ENCODE results near the gene C6orf89. TPM values are rescaled to one million over a fixed set of nuclear protein-coding genes. Genes with fewer than 3 reads are reported as not detected.

Gene C6orf89
- total and polyA plus RNA-seq, 2 of the 13 experiments (the other 11 are each of a cell fraction or from before 2014, with no cell fraction given) = 22.1 to 32.2 TPM

DNA sequence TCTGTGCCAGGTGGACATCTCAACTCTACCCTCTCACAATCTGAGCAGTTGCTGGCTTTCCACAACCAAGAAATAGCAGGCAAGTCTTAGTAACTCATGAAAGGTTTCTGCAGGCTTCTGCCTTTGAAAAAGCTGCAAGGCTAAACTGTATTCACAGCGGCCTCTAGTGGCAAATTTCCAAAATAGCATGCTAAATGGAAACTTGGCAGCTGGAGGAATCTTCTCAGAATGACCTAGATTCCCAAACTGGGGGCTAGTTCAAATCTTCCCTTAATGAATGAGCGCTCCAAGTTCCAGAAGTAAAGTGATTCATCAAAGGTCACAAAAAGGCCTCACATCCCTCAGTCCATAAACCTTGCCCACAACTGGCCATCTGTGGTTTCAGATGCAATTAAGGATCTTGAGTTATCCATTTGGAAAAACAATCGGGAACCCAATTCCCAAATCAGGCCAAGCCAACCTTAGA, 34.6 kb upstream of the C6orf89 start (continued):
- TF ChIP-seq MEIS1 (CRISPR knock-in tag; IDR thresholded peaks at IDR 0.05; ENCODE audit: borderline replicate concordance) = 0 out of 2 replicates have a peak, but pooled peaks have one; percentile 42
- TF ChIP-seq, protein P1, sequence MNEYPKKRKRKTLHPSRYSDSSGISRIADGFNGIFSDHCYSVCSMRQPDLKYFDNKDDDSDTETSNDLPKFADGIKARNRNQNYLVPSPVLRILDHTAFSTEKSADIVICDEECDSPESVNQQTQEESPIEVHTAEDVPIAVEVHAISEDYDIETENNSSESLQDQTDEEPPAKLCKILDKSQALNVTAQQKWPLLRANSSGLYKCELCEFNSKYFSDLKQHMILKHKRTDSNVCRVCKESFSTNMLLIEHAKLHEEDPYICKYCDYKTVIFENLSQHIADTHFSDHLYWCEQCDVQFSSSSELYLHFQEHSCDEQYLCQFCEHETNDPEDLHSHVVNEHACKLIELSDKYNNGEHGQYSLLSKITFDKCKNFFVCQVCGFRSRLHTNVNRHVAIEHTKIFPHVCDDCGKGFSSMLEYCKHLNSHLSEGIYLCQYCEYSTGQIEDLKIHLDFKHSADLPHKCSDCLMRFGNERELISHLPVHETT (CRISPR knock-in tag; conservative IDR thresholded peaks at IDR 0.05) = no peak
- TF ChIP-seq POLR2AphosphoS2 (IDR thresholded peaks at IDR 0.05; ENCODE audit: low read depth, low read length) = no peak
- TF ChIP-seq, protein P2, sequence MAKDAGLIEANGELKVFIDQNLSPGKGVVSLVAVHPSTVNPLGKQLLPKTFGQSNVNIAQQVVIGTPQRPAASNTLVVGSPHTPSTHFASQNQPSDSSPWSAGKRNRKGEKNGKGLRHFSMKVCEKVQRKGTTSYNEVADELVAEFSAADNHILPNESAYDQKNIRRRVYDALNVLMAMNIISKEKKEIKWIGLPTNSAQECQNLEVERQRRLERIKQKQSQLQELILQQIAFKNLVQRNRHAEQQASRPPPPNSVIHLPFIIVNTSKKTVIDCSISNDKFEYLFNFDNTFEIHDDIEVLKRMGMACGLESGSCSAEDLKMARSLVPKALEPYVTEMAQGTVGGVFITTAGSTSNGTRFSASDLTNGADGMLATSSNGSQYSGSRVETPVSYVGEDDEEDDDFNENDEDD (CRISPR knock-in tag; IDR thresholded peaks at IDR 0.05; ENCODE audit: borderline replicate concordance) = no peak
- 0 out of 2 replicates have a peak, but pooled peaks have one; percentile 14 for TF ChIP-seq GATAD2A (CRISPR knock-in tag; IDR thresholded peaks at IDR 0.05)
- TF ChIP-seq ZNF746 (CRISPR knock-in tag; IDR thresholded peaks at IDR 0.05) = no peak
- peak; percentile 100 for TF ChIP-seq ZNF230 (CRISPR knock-in tag; IDR thresholded peaks at IDR 0.05)
- no peak for TF ChIP-seq ZNF780A (CRISPR knock-in tag; IDR thresholded peaks at IDR 0.05)
- 0 out of 2 replicates have a peak, but pooled peaks have one; percentile 6 for TF ChIP-seq SOX5 (CRISPR knock-in tag; IDR thresholded peaks at IDR 0.05; ENCODE audit: borderline replicate concordance)
- TF ChIP-seq, protein P3, sequence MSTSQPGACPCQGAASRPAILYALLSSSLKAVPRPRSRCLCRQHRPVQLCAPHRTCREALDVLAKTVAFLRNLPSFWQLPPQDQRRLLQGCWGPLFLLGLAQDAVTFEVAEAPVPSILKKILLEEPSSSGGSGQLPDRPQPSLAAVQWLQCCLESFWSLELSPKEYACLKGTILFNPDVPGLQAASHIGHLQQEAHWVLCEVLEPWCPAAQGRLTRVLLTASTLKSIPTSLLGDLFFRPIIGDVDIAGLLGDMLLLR (CRISPR knock-in tag; IDR thresholded peaks at IDR 0.05) = no peak
- 0 out of 2 replicates have a peak, but pooled peaks have one; percentile 17 for TF ChIP-seq ZFP90 (CRISPR knock-in tag; IDR thresholded peaks at IDR 0.05; ENCODE audit: borderline replicate concordance)
- TF ChIP-seq ZSCAN20 (CRISPR knock-in tag; IDR thresholded peaks at IDR 0.05; ENCODE audit: borderline replicate concordance) = no peak
- no peak for TF ChIP-seq MYNN (CRISPR knock-in tag; IDR thresholded peaks at IDR 0.05; ENCODE audit: low read depth)
- TF ChIP-seq ZBTB3 (CRISPR knock-in tag; IDR thresholded peaks at IDR 0.05; ENCODE audit: borderline replicate concordance, low read depth) = no peak
- peak; percentile 2 for TF ChIP-seq RBM22 (optimal IDR thresholded peaks at IDR 0.05; ENCODE audit: low read length)
- TF ChIP-seq, protein P4, sequence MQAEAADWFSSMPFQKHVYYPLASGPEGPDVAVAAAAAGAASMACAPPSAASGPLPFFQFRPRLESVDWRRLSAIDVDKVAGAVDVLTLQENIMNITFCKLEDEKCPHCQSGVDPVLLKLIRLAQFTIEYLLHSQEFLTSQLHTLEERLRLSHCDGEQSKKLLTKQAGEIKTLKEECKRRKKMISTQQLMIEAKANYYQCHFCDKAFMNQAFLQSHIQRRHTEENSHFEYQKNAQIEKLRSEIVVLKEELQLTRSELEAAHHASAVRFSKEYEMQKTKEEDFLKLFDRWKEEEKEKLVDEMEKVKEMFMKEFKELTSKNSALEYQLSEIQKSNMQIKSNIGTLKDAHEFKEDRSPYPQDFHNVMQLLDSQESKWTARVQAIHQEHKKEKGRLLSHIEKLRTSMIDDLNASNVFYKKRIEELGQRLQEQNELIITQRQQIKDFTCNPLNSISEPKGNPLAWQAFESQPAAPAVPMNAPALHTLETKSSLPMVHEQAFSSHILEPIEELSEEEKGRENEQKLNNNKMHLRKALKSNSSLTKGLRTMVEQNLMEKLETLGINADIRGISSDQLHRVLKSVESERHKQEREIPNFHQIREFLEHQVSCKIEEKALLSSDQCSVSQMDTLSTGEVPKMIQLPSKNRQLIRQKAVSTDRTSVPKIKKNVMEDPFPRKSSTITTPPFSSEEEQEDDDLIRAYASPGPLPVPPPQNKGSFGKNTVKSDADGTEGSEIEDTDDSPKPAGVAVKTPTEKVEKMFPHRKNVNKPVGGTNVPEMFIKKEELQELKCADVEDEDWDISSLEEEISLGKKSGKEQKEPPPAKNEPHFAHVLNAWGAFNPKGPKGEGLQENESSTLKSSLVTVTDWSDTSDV (CRISPR knock-in tag; IDR thresholded peaks at IDR 0.05) = no peak
- no peak for TF ChIP-seq ZFY (CRISPR knock-in tag; IDR thresholded peaks at IDR 0.05)
- TF ChIP-seq U2AF2 (IDR thresholded peaks at IDR 0.05; ENCODE audit: low read depth, low read length) = no peak
- TF ChIP-seq STAG1 (CRISPR knock-in tag; IDR thresholded peaks at IDR 0.05) = peak; percentile 94
- TF ChIP-seq ZMYM2 (CRISPR knock-in tag; IDR thresholded peaks at IDR 0.05) = no peak
- TF ChIP-seq ZNF3 (CRISPR knock-in tag; IDR thresholded peaks at IDR 0.05) = no peak
- peak; percentile 87 for TF ChIP-seq RAD21 (CRISPR knock-in tag; IDR thresholded peaks at IDR 0.05)
- TF ChIP-seq GZF1 (CRISPR knock-in tag; IDR thresholded peaks at IDR 0.05) = no peak
- no peak for TF ChIP-seq ZNF335 (CRISPR knock-in tag; IDR thresholded peaks at IDR 0.05)
- no peak for TF ChIP-seq SKI (IDR thresholded peaks at IDR 0.05; ENCODE audit: partially characterized antibody)

Measured in HepG2 (cell line).